Thyroid gland (tissue), 4 donors: ENCODE data around the gene TRIM41.

Experiments
- CTCF ChIP-seq, 6 experiments: fragments of 200-600 bp in 3 of 6; fragments of 450-650 bp in 3 of 6; sonication (generic) in 3 of 6; IDR thresholded peaks; one replicate each; pipeline ENCODE4 v1.5.1; 2016 to 2019; ENCODE audit warnings: antibody characterized with exemption in 6 of 6, mild to moderate bottlenecking in 2 of 6, inconsistent platforms in 1 of 6, moderate library complexity in 1 of 6
- POLR2A ChIP-seq, 2 donors: fragments of 450-650 bp; IDR thresholded peaks; one replicate each; pipeline ENCODE4 v1.6.1; 2017; ENCODE audit warnings: antibody characterized with exemption in 2 of 2, mild to moderate bottlenecking in 2 of 2, moderate library complexity in 1 of 2

- peak; percentile 37 to 92 (median 82) for TF ChIP-seq CTCF (IDR thresholded peaks at IDR 0.05)
- TF ChIP-seq POLR2A (IDR thresholded peaks at IDR 0.05) = no peak
These were observed 41.2 kb upstream of the TRIM41 start for GRCh38 chr5:181181650-181182565.
